Naive thymus-derived CD8-positive, alpha-beta T cell (primary cell): Measurements from ENCODE around the gene BLACAT1. TPM values are rescaled to one million over a fixed set of nuclear protein-coding genes. Genes with fewer than 3 reads are reported as not detected.

Experiments
- ATAC-seq, 2 donors: fragments of 150-1000 bp; cut with Tn5 transposase in 1 of 2; sonication (Bioruptor Pico), chemical (Tn5 transposase) in 1 of 2; 1 replicate in 1 of 2; 2 replicates in 1 of 2; pipeline ENCODE4 v1.10.0; 2021; ENCODE audit warnings: mild to moderate bottlenecking in 2 of 2, moderate library complexity in 2 of 2
- POLR2A ChIA-PET: fragments of 350-600 bp; sonication (Branson Sonifier 250); formaldehyde crosslinking; loops from one replicate; lab custom pipeline; 2021; ENCODE audit warnings: antibody characterized with exemption; lab: Charles Lee
- DNase-seq, 10 donors: peaks; one replicate each; pipeline versions ENCODE4 v3.0.0 to v3.0.0-alpha.2; 2020 to 2022
- H3K27ac Mint-ChIP-seq, 10 donors: one replicate each; pipeline ENCODE4 v1.8.0; 2020 to 2022; ENCODE audit warnings: mild to moderate bottlenecking in 10 of 10, mixed read lengths in 10 of 10, moderate library complexity in 4 of 10, inconsistent platforms in 1 of 10
- H3K27me3 Mint-ChIP-seq, 5 donors: one replicate each; pipeline ENCODE4 v1.8.0; 2021 to 2022; ENCODE audit warnings: mixed read lengths in 5 of 5
- H3K36me3 Mint-ChIP-seq, 3 donors: one replicate each; pipeline ENCODE4 v1.8.0; 2020 to 2022; ENCODE audit warnings: mixed read lengths in 3 of 3, mild to moderate bottlenecking in 2 of 3, inconsistent platforms in 1 of 3
- H3K4me1 Mint-ChIP-seq, 4 donors: one replicate each; pipeline ENCODE4 v1.8.0; 2021 to 2022; ENCODE audit warnings: mixed read lengths in 4 of 4
- H3K4me3 Mint-ChIP-seq, 10 donors: one replicate each; pipeline ENCODE4 v1.8.0; 2020 to 2022; ENCODE audit warnings: mild to moderate bottlenecking in 10 of 10, mixed read lengths in 10 of 10, moderate library complexity in 6 of 10, inconsistent platforms in 1 of 10
- H3K9me3 Mint-ChIP-seq, 9 donors: one replicate each; pipeline ENCODE4 v1.8.0; 2020 to 2022; ENCODE audit warnings: mixed read lengths in 9 of 9, mild to moderate bottlenecking in 3 of 9, inconsistent platforms in 1 of 9, moderate library complexity in 1 of 9
- polyA plus RNA-seq, 3 donors: library from polyadenylated mRNA; unstranded; fragments of 300-500 nt; fragmentation: Illumina TruSeq; gene quantifications; one replicate each; pipeline ENCODE4 v1.2.3, GENCODE V29; 2021
- total RNA-seq, 8 experiments: library from RNA in 2 of 8; stranded (reverse) in 2 of 8; gene quantifications; one replicate each; pipeline ENCODE4 v1.2.3 and lab custom pipeline; 2021 to 2026

BLACAT1 gene
- total and polyA plus RNA-seq, 5 experiments from 2014 or later: 0.11 to 0.31 TPM; not detected in 3

GRCh38 chr1:205451202-205451601, 4.6 kb downstream of the BLACAT1 start:
- no peak overlapping the region for H3K4me3 Mint-ChIP-seq
- peaks cover 23 to 58% (median 43%) of the 10 kb centered on the region in 5 donors for H3K27me3 Mint-ChIP-seq
- H3K27ac Mint-ChIP-seq: no peak overlapping the region
- no peaks in the 10 kb centered on the region for H3K9me3 Mint-ChIP-seq
- POLR2A ChIA-PET: no interaction called here
- H3K4me1 Mint-ChIP-seq: peaks cover 6 to 10% (median 7%) of the 10 kb centered on the region in 4 donors
- H3K36me3 Mint-ChIP-seq: no peaks in the 10 kb centered on the region
- DNase-seq (no peak), ATAC-seq (no peak)

- Mint-ChIP-seq H3K27ac (no peak overlapping the region), H3K4me3 (no peak overlapping the region), H3K27me3 (peaks cover 20 to 50% (median 38%) of the 10 kb centered on the region in 5 donors), H3K9me3 (no peaks in the 10 kb centered on the region), H3K36me3 (no peaks in the 10 kb centered on the region), H3K4me1 (peaks cover 0 to 4% (median 2%) of the 10 kb centered on the region in 4 donors)
- POLR2A ChIA-PET: no interaction called here
- DNase-seq (no peak), ATAC-seq (no peak)
These were observed 5.4 kb downstream of the BLACAT1 start for GRCh38 chr1:205450448-205450847.

GRCh38 chr1:205449750-205450443, 5.9 kb downstream of the BLACAT1 start:
- ATAC-seq (no peak), DNase-seq (no peak)
- POLR2A ChIA-PET: no interaction called here
- Mint-ChIP-seq H3K27me3 (peaks cover 20 to 47% (median 38%) of the 10 kb centered on the region in 5 donors), H3K9me3 (no peaks in the 10 kb centered on the region), H3K4me1 (peaks cover 0 to 2% (median 2%) of the 10 kb centered on the region in 4 donors), H3K4me3 (no peak overlapping the region), H3K27ac (no peak overlapping the region), H3K36me3 (no peaks in the 10 kb centered on the region)

DNA sequence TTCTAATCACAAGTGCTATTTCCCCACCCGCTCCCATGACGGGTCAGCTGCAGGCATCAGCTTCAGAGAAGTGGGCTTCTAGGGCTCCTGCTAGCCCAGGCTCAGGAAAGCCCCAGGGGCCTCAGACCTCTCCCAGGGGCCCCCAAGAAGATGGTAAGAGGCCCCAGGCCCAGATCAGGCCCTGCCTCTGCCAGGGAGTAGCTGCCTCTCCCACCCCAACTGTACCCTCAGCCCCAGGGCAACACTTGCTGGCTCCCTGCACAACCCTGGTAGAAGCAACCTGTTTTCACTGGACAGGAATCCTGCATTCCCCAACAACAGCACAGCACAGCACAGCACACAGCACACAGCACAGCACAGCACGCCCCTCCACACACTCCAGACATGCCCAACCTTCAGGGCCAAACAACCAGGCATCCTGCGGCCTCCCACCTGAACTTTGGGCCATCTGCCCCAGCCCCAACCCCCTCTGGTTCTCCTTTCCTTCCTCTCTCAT, 6.5 kb downstream of the BLACAT1 start:
- peaks cover 16 to 42% (median 32%) of the 10 kb centered on the region in 5 donors for H3K27me3 Mint-ChIP-seq
- POLR2A ChIA-PET: no interaction called here
- no peak for ATAC-seq
- peaks cover 0 to 2% (median 0%) of the 10 kb centered on the region in 4 donors for H3K4me1 Mint-ChIP-seq
- H3K27ac Mint-ChIP-seq: no peak overlapping the region
- no peaks in the 10 kb centered on the region for H3K36me3 Mint-ChIP-seq
- no peak for DNase-seq
- H3K9me3 Mint-ChIP-seq: no peaks in the 10 kb centered on the region
- no peak overlapping the region for H3K4me3 Mint-ChIP-seq

GRCh38 chr1:205448540-205449253, 7.1 kb downstream of the BLACAT1 start:
- H3K9me3 Mint-ChIP-seq: no peaks in the 10 kb centered on the region
- DNase-seq (no peak), ATAC-seq (no peak)
- H3K36me3 Mint-ChIP-seq: no peaks in the 10 kb centered on the region
- peaks cover 15 to 36% (median 29%) of the 10 kb centered on the region in 5 donors for H3K27me3 Mint-ChIP-seq
- no peak overlapping the region for H3K4me3 Mint-ChIP-seq
- H3K4me1 Mint-ChIP-seq: peaks cover 0 to 2% (median 0%) of the 10 kb centered on the region in 4 donors
- peak overlapping the region in 1 of 10 donors; percentile 40 for H3K27ac Mint-ChIP-seq
- POLR2A ChIA-PET: no interaction called here

- no peak for ATAC-seq
- Mint-ChIP-seq H3K36me3 (no peaks in the 10 kb centered on the region), H3K9me3 (no peaks in the 10 kb centered on the region), H3K4me3 (no peak overlapping the region), H3K27ac (peak overlapping the region in 1 of 10 donors; percentile 68), H3K4me1 (peaks cover 0 to 2% (median 0%) of the 10 kb centered on the region in 4 donors), H3K27me3 (peaks cover 13 to 27% (median 22%) of the 10 kb centered on the region in 5 donors)
- POLR2A ChIA-PET: no interaction called here
- no peak for DNase-seq
These were observed 8.1 kb downstream of the BLACAT1 start for GRCh38 chr1:205447457-205448341.

GRCh38 chr1:205446828-205447227, 9.0 kb downstream of the BLACAT1 start:
- Mint-ChIP-seq H3K27me3 (peaks cover 10 to 21% (median 13%) of the 10 kb centered on the region in 5 donors), H3K27ac (peak overlapping the region in 1 of 10 donors; percentile 27), H3K4me3 (no peak overlapping the region), H3K9me3 (no peaks in the 10 kb centered on the region), H3K4me1 (peaks cover 4 to 7% (median 5%) of the 10 kb centered on the region in 4 donors), H3K36me3 (no peaks in the 10 kb centered on the region)
- DNase-seq: no peak
- no peak for ATAC-seq
- POLR2A ChIA-PET: interaction anchor here (0.5 kb wide), 1 partner anchor 1006 kb away, joined by 3 read pairs; no protein-coding TSS in a partner anchor

DNA sequence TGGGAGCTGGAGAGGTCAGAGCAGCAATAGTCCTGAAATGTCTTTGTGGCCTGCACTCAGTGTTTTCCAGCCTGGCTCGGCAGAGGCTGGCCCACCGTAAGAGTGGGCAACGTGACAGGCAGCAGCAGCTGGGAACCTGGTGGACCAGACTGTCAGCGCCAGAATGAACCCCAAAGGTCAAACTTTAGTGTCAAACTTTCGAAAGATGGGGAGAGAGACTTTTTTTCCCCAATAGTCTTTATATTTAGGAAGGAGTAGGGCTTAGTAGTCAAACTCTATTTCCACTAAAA, 10.3 kb downstream of the BLACAT1 start:
- no peak overlapping the region for H3K4me3 Mint-ChIP-seq
- POLR2A ChIA-PET: no interaction called here
- ATAC-seq: no peak

GRCh38 chr1:205444931-205445645, 10.8 kb downstream of the BLACAT1 start:
- ATAC-seq: no peak
- POLR2A ChIA-PET: no interaction called here
- Mint-ChIP-seq H3K4me1 (peaks cover 16 to 23% (median 22%) of the 10 kb centered on the region in 4 donors), H3K27me3 (peaks cover 0 to 4% (median 0%) of the 10 kb centered on the region in 5 donors), H3K9me3 (no peaks in the 10 kb centered on the region), H3K27ac (no peak overlapping the region), H3K36me3 (no peaks in the 10 kb centered on the region), H3K4me3 (no peak overlapping the region)
- DNase-seq: no peak

More for the DNA sequence above, 10.3 kb downstream of the BLACAT1 start:
- no peak for DNase-seq
- Mint-ChIP-seq H3K4me1 (peaks cover 15 to 19% (median 18%) of the 10 kb centered on the region in 4 donors), H3K36me3 (no peaks in the 10 kb centered on the region), H3K9me3 (no peaks in the 10 kb centered on the region), H3K27me3 (peaks cover 0 to 9% (median under 1%) of the 10 kb centered on the region in 5 donors), H3K27ac (no peak overlapping the region)

- Mint-ChIP-seq H3K27me3 (peaks cover 0 to 2% (median 0%) of the 10 kb centered on the region in 5 donors), H3K4me1 (peaks cover 18 to 29% (median 28%) of the 10 kb centered on the region in 4 donors), H3K9me3 (no peaks in the 10 kb centered on the region), H3K27ac (peak overlapping the region in 1 of 10 donors; percentile 29), H3K4me3 (no peak overlapping the region), H3K36me3 (no peaks in the 10 kb centered on the region)
- DNase-seq (no peak), ATAC-seq (no peak)
- POLR2A ChIA-PET: no interaction called here
These were observed 11.4 kb downstream of the BLACAT1 start for GRCh38 chr1:205444300-205444930.

GRCh38 chr1:205443585-205444299, 12.1 kb downstream of the BLACAT1 start:
- POLR2A ChIA-PET: no interaction called here
- ATAC-seq (no peak), DNase-seq (no peak)
- H3K4me1 Mint-ChIP-seq: peaks cover 18 to 34% (median 30%) of the 10 kb centered on the region in 4 donors
- no peaks in the 10 kb centered on the region for H3K27me3 Mint-ChIP-seq
- no peaks in the 10 kb centered on the region for H3K9me3 Mint-ChIP-seq
- H3K27ac Mint-ChIP-seq: peak overlapping the region in 3 of 10 donors; percentile 29 to 46 (median 35)
- no peaks in the 10 kb centered on the region for H3K36me3 Mint-ChIP-seq
- H3K4me3 Mint-ChIP-seq: peak overlapping the region in 1 of 10 donors; percentile 36
